SK-N-SH treated with all-trans-retinoic acid at 6 μM for 48 hours (cell line): Measurements from ENCODE around the gene ERN1.

Source experiments
- ZFP30 ChIP-seq: fragments of 450-650 bp; formaldehyde crosslinking; IDR thresholded peaks from 2 replicates; pipeline ENCODE4 v1.5.0; 2022; ENCODE audit warnings: mild to moderate bottlenecking, moderate library complexity
- ZNF565 ChIP-seq: fragments of 450-650 bp; formaldehyde crosslinking; conservative IDR thresholded peaks from 2 replicates; pipeline ENCODE4 v1.5.0; 2020; ENCODE audit warnings: low read depth, mild to moderate bottlenecking, moderate library complexity
- TF ChIP-seq, protein P1 (sequence below): fragments of 250-450 bp; sonication (Bioruptor Pico); IDR thresholded peaks from 2 replicates; pipeline ENCODE4 v1.8.0; 2020; ENCODE audit warnings: mild to moderate bottlenecking, moderate library complexity, borderline replicate concordance

GRCh38 chr17:64128787-64129514 is 993 bp downstream of the ERN1 start:
- TF ChIP-seq, protein P1, sequence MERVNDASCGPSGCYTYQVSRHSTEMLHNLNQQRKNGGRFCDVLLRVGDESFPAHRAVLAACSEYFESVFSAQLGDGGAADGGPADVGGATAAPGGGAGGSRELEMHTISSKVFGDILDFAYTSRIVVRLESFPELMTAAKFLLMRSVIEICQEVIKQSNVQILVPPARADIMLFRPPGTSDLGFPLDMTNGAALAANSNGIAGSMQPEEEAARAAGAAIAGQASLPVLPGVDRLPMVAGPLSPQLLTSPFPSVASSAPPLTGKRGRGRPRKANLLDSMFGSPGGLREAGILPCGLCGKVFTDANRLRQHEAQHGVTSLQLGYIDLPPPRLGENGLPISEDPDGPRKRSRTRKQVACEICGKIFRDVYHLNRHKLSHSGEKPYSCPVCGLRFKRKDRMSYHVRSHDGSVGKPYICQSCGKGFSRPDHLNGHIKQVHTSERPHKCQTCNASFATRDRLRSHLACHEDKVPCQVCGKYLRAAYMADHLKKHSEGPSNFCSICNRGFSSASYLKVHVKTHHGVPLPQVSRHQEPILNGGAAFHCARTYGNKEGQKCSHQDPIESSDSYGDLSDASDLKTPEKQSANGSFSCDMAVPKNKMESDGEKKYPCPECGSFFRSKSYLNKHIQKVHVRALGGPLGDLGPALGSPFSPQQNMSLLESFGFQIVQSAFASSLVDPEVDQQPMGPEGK, result no peak
- TF ChIP-seq ZNF565, result no peak
- TF ChIP-seq ZFP30 (CRISPR knock-in tag), result no peak
